ENCODE measurements around the gene SPATA4. TPM values are rescaled to one million over a fixed set of nuclear protein-coding genes. Genes with fewer than 3 reads are reported as not detected.

SPATA4 gene
- total and polyA plus RNA-seq, 10 of the 15 experiments (the other 5 are each of a cell fraction or from before 2014, with no cell fraction given) = not detected

DNA sequence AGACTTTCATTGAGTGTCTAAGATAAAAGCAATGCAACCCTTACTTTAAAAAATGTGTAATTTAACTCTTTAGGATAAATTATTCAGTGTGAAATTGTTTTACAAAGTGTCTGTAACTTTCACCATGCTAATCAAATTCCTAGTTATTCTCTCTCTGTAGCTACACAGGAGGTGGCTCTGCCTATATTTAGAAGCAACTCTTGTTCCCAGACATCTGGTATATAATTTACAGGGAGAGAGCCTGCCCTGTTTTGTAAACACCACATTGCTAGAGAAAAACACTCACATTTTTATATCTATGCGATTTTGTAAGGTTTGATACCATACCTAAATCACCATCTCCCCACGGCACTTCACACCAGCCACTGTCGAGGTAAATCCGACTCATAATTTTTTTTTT lies 35.5 kb upstream of the SPATA4 start (continued):
- TF ChIP-seq, protein P1, sequence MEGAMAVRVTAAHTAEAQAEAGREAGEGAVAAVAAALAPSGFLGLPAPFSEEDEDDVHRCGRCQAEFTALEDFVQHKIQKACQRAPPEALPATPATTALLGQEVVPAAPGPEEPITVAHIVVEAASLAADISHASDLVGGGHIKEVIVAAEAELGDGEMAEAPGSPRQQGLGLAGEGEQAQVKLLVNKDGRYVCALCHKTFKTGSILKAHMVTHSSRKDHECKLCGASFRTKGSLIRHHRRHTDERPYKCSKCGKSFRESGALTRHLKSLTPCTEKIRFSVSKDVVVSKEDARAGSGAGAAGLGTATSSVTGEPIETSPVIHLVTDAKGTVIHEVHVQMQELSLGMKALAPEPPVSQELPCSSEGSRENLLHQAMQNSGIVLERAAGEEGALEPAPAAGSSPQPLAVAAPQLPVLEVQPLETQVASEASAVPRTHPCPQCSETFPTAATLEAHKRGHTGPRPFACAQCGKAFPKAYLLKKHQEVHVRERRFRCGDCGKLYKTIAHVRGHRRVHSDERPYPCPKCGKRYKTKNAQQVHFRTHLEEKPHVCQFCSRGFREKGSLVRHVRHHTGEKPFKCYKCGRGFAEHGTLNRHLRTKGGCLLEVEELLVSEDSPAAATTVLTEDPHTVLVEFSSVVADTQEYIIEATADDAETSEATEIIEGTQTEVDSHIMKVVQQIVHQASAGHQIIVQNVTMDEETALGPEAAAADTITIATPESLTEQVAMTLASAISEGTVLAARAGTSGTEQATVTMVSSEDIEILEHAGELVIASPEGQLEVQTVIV (IDR thresholded peaks at IDR 0.05; ENCODE audit: borderline replicate concordance, partially characterized antibody) = no peak
- TF ChIP-seq SMC3 (IDR thresholded peaks at IDR 0.05; ENCODE audit: borderline replicate concordance, low read length) = no peak

DNA sequence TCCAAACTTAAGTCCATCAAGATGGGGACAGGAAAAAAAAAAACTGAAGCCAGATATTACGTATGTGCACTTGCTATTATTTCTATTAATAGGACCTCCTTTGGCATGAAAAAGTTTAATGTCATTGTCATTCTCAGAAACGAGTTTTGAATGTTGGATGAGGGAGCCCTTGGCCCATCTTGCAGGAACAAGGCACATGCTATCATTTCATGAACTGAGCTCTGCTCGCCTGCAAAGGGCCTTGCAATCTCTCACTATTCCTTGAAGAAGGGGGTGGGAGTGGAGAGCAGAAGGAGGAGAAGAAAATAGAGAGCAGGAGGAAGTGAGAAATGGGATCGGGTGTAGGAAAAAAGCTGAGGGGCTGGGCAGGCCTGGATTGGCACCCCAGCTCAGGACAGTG lies 34.3 kb upstream of the SPATA4 start:
- ChIA-PET SMC1A (ENCODE audit: uncharacterized antibody, unreplicated experiment) (no interaction called here), POLR2A (no interaction called here), RAD21 (ENCODE audit: unreplicated experiment) (no interaction called here), CTCF (interaction anchor here (0.7 kb wide), 1 partner anchor 1093 kb away, joined by 3 read pairs; no protein-coding TSS in a partner anchor)
- Histone ChIP-seq H3K4me2 (ENCODE audit: control insufficient read depth, insufficient read depth) (no peak overlapping the region), H3K4me1 (ENCODE audit: control insufficient read depth, insufficient read depth, low read length) (no peaks in the 10 kb centered on the region), H4K20me1 (ENCODE audit: control insufficient read depth, insufficient read depth) (no peaks in the 10 kb centered on the region), H3K36me3 (ENCODE audit: control insufficient read depth in 2 of 2, insufficient read depth in 2 of 2, low read length in 1 of 2) (no peaks in the 10 kb centered on the region), H3K9me3 (replicated peaks; ENCODE audit: control insufficient read depth, insufficient read depth, low read length) (no peaks in the 10 kb centered on the region), H3K79me2 (ENCODE audit: control insufficient read depth, insufficient read depth, low read length) (no peaks in the 10 kb centered on the region), H2AFZ (ENCODE audit: control insufficient read depth, low read depth, low read length) (no peak overlapping the region), H3K4me3 (no peak overlapping the region), H3K27ac (ENCODE audit: control insufficient read depth, insufficient read depth) (no peak overlapping the region), H3K9ac (ENCODE audit: control insufficient read depth, insufficient read depth, low read length) (no peak overlapping the region), H3K27me3 (replicated peaks in 1 of 2; ENCODE audit: control insufficient read depth in 2 of 2, insufficient read depth in 2 of 2, low read length in 1 of 2) (no peaks in the 10 kb centered on the region)
- DNase-seq (ENCODE audit: low read depth, low spot score) = no peak
- no peak for FAIRE-seq
- intact Hi-C loops (cut with micrococcal nuclease; ENCODE audit: unreplicated experiment) = no loop called here
- WGBS (ENCODE audit: insufficient coverage, insufficient replicate concordance, low lambda C conversion rate, missing lambda C conversion rate) = 15% methylated on average over 4 of the region's 4 CpGs
- ATAC-seq = no peak
- BruUV-seq (replicated peaks) = no TSS peak
- in situ Hi-C loops (cut with MboI) = no loop called here
- no peak for TF ChIP-seq SRF (IDR thresholded peaks at IDR 0.05; ENCODE audit: low read depth in 2 of 2, low read length in 2 of 2)
- TF ChIP-seq RAD21 (IDR thresholded peaks at IDR 0.05; ENCODE audit: insufficient read depth, low read depth, low read length) = no peak
- TF ChIP-seq, protein P1 (IDR thresholded peaks at IDR 0.05; ENCODE audit: borderline replicate concordance, partially characterized antibody) = no peak
- TF ChIP-seq, protein P2, sequence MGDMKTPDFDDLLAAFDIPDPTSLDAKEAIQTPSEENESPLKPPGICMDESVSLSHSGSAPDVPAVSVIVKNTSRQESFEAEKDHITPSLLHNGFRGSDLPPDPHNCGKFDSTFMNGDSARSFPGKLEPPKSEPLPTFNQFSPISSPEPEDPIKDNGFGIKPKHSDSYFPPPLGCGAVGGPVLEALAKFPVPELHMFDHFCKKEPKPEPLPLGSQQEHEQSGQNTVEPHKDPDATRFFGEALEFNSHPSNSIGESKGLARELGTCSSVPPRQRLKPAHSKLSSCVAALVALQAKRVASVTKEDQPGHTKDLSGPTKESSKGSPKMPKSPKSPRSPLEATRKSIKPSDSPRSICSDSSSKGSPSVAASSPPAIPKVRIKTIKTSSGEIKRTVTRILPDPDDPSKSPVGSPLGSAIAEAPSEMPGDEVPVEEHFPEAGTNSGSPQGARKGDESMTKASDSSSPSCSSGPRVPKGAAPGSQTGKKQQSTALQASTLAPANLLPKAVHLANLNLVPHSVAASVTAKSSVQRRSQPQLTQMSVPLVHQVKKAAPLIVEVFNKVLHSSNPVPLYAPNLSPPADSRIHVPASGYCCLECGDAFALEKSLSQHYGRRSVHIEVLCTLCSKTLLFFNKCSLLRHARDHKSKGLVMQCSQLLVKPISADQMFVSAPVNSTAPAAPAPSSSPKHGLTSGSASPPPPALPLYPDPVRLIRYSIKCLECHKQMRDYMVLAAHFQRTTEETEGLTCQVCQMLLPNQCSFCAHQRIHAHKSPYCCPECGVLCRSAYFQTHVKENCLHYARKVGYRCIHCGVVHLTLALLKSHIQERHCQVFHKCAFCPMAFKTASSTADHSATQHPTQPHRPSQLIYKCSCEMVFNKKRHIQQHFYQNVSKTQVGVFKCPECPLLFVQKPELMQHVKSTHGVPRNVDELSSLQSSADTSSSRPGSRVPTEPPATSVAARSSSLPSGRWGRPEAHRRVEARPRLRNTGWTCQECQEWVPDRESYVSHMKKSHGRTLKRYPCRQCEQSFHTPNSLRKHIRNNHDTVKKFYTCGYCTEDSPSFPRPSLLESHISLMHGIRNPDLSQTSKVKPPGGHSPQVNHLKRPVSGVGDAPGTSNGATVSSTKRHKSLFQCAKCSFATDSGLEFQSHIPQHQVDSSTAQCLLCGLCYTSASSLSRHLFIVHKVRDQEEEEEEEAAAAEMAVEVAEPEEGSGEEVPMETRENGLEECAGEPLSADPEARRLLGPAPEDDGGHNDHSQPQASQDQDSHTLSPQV (IDR thresholded peaks at IDR 0.05) = no peak
- no peak for TF ChIP-seq EZH2 (IDR thresholded peaks at IDR 0.05; ENCODE audit: borderline replicate concordance, control insufficient read depth, low read depth, low read length)
- no peak for TF ChIP-seq IRF4 (IDR thresholded peaks at IDR 0.05; ENCODE audit: low read depth, low read length)
- no peak for TF ChIP-seq SPI1 (IDR thresholded peaks at IDR 0.05; ENCODE audit: borderline replicate concordance, insufficient read depth, low read depth, low read length)
- TF ChIP-seq, protein P3, sequence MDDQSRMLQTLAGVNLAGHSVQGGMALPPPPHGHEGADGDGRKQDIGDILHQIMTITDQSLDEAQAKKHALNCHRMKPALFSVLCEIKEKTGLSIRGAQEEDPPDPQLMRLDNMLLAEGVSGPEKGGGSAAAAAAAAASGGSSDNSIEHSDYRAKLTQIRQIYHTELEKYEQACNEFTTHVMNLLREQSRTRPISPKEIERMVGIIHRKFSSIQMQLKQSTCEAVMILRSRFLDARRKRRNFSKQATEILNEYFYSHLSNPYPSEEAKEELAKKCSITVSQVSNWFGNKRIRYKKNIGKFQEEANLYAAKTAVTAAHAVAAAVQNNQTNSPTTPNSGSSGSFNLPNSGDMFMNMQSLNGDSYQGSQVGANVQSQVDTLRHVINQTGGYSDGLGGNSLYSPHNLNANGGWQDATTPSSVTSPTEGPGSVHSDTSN (IDR thresholded peaks at IDR 0.05; ENCODE audit: insufficient replicate concordance, low read depth, low read length) = no peak
- no peak for TF ChIP-seq NFYA (IDR thresholded peaks at IDR 0.05; ENCODE audit: borderline replicate concordance, low read depth, low read length)
- TF ChIP-seq ZZZ3 (IDR thresholded peaks at IDR 0.05; ENCODE audit: control insufficient read depth, insufficient read length, low read depth) = no peak
